Endometrium (tissue), 2 donors: ENCODE results near the gene ERFL.

Experiments
- FAIRE-seq: peaks from 2 replicates; lab custom pipeline; 2012; peaks lifted over from hg19 to GRCh38; lab: Jason Lieb, UNC
- donor health status: control.
- donor health status: control.

The ERFL gene

GRCh38 chr19:41928221-41928683, at the start of gene ERFL:
Gene ERFL, minus strand, starts transcription at chr19:41928449. Its CDS starts 15,530 bp downstream, at chr19:41912919.
- no peak for FAIRE-seq

DNA sequence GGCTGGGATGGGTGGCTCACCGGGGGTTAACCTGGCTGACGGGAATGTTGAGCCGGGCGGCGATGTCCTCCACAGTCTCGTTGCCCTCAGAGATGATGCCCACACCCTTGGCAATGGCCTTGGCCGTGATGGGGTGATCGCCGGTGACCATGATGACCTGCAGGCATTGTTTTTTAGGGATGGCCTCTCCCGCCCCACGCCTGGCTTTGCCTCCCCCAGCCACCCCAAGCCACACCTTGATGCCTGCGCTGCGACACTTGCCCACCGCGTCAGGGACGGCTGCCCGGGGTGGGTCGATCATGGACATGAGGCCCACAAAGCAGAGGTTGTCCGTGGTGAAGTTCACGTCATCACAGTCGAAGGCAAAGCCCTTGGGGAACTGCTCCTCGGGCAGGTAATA, 49.7 kb upstream of the ERFL start:
- FAIRE-seq: no peak

GRCh38 chr19:41974652-41975051, 46.4 kb upstream of the ERFL start:
- FAIRE-seq: no peak

- FAIRE-seq: no peak
Observed at GRCh38 chr19:41971363-41971762, 43.1 kb upstream of the ERFL start.

- no peak for FAIRE-seq
Observed at GRCh38 chr19:41969772-41970458, 41.7 kb upstream of the ERFL start.

GRCh38 chr19:41968751-41969595, 40.7 kb upstream of the ERFL start:
- FAIRE-seq: no peak

DNA sequence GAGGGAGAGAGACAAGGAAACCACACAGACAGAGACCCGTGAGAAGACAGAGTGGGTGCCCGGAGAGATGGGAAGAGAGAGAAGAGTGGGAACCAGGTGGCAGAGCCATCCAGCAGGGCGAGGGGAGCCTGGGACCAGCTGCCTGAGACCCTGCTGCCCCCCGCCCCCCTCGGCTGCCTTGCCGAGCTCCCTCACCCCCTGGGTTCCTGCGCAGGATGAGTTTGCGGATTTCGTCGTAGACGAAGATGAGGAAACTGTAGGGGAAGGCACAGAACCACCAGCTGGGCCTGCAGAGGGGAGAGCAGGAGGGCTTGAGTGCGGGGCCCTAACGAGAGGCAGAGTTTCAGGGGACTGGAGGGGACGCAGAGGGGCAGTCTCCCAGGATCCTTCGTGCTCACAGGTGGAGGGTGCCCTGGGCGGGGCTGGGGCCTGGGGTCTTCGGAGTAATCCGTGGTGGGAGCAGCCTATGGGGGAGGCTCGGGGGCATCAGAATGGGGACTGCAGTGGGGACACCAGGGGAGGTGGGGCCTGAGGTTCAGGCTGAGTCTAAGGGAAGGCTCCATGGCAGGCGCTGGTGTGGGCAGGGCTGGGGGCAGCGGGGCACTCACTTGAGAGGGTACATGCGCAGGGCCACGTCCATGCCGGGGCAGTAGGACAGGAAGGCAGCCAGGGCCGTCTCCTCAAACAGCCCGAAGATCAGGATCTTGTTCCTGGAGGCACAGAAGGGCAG, 39.0 kb upstream of the ERFL start:
- FAIRE-seq: no peak

DNA sequence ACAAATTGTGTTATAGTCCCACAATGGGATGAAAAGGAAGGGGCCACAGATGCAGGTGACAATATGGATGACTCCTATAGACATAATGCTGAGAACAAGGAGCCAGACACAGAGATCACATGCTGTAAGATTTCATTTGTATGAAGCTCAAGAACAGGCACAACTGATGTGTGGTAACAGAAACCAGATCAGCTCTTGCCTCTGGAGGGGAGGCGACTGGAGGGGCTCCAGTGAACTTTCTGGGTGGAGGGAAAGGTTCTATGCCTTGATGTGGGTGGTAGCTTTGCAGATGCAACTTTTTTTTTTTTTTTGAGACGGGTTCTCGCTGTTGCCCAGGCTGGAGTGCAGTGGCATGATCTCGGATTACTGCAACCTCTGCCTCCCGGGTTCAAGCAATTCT, 36.9 kb upstream of the ERFL start:
- no peak for FAIRE-seq

DNA sequence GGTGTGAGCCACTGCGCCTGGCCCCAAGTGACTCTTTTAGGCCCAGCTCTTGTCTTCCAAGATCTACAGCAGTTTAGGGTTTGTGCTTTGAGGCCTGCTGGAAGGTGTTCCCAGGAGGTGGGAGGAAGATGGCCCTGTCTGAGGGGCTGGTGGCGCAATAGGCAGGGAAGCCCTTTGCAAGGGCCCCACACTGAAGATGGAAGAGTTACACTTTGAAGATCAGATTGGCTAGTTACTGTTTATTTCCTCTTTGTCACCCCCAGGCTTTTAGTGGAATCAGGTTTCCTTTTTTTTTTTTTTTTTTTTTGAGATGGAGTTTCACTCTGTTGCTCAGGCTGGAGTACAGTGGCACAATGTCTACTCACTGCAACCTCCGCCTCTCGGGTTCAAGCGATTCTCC, 32.7 kb upstream of the ERFL start:
- no peak for FAIRE-seq

DNA sequence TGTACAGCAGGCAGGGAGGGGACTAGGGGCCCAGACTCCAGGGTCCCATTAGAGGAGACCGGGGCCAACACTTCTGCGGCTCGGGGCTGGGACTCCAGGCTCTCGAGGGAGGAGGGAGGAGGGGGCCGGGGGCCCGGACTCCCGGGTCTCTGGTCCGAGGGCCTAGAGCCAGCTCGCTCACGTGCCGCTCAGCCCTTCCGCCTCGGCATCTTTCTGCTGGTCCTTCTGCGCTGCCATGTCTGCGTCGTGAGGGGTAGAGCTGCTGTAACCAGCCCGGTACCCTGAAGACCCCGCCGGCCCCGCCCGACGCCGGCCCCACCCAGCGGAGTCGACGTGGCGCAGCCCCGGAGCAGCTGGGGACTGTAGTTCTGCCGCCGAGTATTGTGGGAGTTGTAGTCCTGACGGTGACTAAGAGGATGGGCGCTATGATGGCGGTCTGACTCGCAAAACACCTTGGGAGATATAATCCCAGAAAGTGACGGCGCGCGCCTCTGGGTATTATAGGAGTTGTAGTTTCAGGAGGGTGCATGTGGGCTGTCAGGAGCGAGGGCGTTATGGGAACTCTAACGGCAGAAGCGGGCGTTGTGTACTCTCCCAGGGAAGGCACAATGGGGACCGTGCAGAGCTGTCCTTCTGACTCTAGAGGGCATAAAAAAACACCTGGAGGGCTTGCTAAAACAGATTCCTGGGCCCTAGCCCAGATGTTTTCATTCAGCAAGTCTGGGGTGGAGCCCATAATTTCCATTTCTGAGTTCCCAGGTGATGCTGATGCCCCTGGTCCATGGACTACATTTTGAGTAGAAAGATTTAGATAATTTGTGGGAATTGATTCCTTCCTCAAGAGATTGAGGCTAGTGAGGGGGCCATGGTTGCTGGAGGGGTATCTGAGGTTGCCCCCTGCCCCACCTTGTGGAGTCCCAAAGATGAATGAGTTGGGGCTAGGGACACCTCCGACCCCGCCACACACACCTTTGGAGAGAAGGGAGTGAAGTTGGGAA, 31.1 kb upstream of the ERFL start, which contains the start of gene RABAC1:
Gene RABAC1 (minus strand): TSS at position 266 of the 998 bp plus-strand sequence. CDS start 29 bp downstream, at position 237.
- peak; percentile 45 for FAIRE-seq

DNA sequence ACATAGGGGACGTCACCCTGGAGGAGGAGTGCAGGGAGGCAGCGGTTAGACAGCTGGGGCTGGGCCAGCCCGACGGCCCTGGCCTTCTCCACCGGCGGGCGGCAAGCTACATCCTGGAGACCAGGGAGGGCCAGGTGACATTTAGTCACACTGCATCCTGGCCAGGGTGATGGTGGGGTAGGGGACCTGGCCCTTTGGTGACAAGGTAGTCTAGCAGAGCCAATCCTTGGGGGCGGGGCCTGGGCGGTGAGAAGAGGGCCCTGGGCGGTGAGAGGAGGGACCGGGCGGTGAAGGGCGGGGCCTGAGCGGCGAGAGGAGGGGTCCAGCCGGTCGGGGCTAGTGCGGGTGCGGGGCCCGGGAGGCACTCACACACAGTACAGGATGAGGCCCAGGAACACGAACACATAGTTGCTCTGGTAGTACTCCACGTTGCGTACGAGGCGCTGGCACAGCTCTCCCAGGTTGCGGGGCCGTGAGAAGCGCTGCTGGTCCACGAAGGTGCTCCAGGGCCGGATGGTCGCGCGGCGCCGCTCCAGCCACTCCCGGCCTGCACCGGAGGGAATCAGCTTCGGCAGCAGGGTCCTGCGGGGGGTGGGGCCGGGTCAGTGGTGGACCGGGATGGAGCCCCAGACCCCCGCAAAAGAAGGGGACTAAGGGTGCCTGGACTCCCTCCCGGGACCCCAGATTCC, 30.3 kb upstream of the ERFL start:
- FAIRE-seq: no peak

- peak; percentile 4 for FAIRE-seq
Observed at GRCh38 chr19:41957838-41958366, 29.7 kb upstream of the ERFL start.

DNA sequence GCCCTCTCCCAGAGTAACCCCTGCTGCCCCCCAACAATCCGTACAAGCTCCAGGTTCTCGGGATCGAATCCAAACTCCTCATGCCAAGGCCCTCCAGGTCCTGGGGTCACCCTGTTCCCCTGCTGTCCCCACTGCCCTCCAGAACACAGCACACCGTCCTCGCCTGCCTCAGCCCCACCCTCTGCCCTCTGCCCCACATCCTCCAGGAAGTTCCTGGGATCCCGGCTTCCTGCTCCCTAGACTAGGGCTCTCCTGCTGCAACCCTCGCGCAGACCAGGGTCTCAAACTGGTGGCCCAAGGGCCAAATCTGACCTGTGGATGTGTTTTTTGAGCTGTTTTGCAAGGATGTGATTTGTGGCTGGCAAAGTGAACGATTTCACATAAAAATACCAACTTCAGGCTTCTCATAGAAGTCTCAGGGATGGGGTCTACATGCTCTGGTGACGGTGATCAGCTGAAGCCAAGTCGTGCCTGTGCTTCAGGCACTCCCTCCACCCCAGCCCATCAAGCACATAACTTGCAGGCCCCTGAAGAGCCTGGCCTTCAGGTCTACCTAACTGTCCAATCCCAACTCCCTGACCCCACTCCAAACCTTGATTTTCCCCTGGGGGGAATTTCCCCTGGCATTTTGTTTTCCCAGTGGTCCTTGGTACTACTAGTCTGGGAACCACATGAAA, 29.1 kb upstream of the ERFL start:
- no peak for FAIRE-seq

DNA sequence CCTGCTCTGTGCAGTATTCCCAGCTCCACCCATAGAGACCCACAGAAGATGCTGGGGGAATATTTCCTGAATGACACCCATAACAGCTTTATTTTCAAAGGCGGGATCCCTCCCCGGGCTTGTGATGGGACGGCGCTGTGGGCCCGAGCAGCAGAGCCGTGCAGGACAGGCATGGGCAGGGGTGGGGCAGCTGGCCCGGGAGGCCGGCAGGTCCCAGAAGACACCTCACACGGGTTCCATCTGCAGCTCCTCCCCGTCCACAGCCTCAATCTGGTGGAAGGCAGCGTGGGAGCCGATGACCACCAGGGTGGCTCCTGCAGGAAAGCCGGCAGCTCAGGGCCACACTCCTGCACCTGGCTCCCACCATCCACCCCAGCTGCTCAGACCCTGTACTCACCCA, 28.4 kb upstream of the ERFL start:
- FAIRE-seq: no peak

GRCh38 chr19:41955521-41955920, 27.3 kb upstream of the ERFL start:
- no peak for FAIRE-seq

DNA sequence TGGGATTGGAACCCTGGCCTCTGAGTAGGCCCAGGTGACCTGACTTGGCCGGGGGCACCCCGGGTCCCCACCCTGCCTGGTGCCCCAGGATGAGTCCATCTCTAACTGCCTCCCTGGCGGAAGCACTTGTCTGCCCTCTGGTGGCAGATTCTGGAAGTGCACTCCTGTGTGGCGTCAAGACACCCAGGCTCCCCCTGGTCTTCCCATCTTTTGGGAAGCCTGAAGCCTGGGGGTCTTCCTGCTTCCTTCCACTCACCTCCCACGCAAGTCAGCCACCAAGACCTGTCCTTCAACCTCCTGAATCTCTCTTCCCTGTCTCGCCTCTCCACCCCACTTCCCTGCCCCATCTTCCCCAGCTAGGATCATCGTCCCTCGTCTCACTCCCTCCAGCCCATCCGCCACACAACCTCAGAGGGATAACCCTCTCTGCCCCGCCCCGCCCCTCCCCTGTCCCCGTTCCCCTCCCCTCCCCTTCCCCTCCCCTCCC, 23.5 kb upstream of the ERFL start:
- no peak for FAIRE-seq

GRCh38 chr19:41947091-41947490, 18.8 kb upstream of the ERFL start:
- no peak for FAIRE-seq

DNA sequence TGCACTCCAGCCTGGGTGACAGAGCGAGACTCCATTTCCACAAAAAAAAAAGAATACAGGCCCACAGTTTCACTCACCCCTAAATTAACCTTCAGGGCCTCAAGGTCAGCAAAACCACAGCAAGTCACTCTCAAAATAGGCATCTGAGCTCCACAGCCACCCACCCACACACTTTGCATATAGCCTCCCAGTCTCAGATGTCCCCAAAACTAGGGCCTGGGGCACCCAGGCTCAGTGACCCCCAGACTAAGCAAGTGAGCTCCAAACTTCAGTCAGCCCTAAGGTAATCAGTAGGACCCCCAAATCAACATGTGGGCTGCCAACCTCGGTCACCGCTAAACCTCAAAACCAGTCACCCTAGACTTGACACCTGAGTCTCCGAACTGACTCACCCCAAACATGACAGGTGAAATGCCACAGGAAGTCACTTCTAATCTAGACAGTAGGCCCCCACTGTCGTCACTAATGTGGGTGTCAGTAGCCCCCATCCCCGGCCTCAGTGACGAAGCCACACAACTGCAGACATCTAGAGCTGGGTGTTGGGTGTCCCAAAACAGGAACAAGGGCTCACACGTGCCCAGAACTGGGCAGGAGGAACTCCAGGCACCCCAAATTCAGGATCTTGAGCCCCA, 17.0 kb upstream of the ERFL start:
- FAIRE-seq: no peak

DNA sequence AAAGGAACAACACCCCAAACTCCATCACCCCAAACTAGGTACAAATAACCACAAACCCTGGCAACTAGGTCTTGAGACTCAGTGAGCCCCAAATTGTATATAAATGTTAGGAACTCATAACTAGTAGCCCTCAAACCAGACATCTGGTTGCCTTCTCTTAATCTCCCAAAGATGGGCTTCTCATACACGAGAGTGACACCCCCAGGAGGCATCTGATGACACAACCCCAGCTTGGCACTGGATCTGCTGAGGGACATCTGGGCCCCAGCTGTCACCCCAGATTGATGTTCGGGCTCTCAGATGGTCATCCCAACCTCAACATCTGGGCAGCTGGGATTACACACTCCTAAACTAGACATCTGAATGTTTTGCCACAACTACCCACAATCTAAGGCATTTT, 16.1 kb upstream of the ERFL start:
- no peak for FAIRE-seq
